ENCODE measurements around the gene CHRNA7. TPM values are rescaled to one million over a fixed set of nuclear protein-coding genes. Genes with fewer than 3 reads are reported as not detected.
A peak's percentile ranks its signal among the peaks of the same experiment; 100 is the strongest.

Gene CHRNA7
- total RNA-seq = under 1 TPM; 0.43 to 0.44 TPM

- Mint-ChIP-seq H3K27me3 (peaks cover 82% of the 10 kb centered on the region), H3K9me3 (no peaks in the 10 kb centered on the region), H3K27ac (no peak within 1 kb of the TSS), H3K4me3 (peak within 1 kb of the TSS; percentile 50), H3K36me3 (no peaks in the 10 kb centered on the region), H3K4me1 (peaks cover 3% of the 10 kb centered on the region)
- DNase-seq = peak; percentile 38
- POLR2A ChIA-PET = no interaction called here
- ATAC-seq (ENCODE audit: low read depth) = peak; percentile 72
Measured at GRCh38 chr15:32029862-32030781, at the start of gene CHRNA7. CHRNA7 (plus strand) TSS chr15:32030515; CDS start chr15:32030595, 80 bp downstream.

GRCh38 chr15:31985607-31986006 is 44.7 kb upstream of the CHRNA7 start:
- Mint-ChIP-seq H3K9me3 (no peaks in the 10 kb centered on the region), H3K27ac (no peak overlapping the region), H3K4me1 (peaks cover 6% of the 10 kb centered on the region), H3K36me3 (no peaks in the 10 kb centered on the region), H3K4me3 (peak overlapping the region; percentile 5), H3K27me3 (peaks cover 7% of the 10 kb centered on the region)
- DNase-seq (no peak), ATAC-seq (ENCODE audit: low read depth) (no peak)
- POLR2A ChIA-PET = no interaction called here

DNA sequence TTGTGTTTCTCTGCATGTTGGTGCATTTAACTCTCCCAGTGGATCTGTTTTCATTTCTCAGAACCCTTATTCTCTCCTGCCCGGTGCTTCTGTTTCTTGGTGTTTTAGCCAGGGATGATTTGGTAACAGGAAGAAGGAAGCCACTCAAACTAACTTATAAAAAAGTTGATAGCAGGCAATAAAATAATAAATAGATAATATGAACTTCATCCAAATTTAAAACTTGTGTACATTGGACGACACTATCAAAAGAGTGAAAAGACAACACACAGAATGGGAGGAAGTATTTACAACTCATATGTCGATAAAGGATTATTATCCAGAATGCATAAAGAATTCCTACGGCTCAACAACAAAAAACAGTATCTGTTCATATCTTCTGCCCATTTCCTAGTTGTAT is 37.3 kb upstream of the CHRNA7 start:
- ATAC-seq (ENCODE audit: low read depth) = no peak
- no peaks in the 10 kb centered on the region for H3K36me3 Mint-ChIP-seq
- POLR2A ChIA-PET = no interaction called here
- no peaks in the 10 kb centered on the region for H3K4me1 Mint-ChIP-seq
- H3K27me3 Mint-ChIP-seq = peaks cover 13% of the 10 kb centered on the region
- no peak for DNase-seq
- H3K4me3 Mint-ChIP-seq = no peak overlapping the region
- H3K27ac Mint-ChIP-seq = no peak overlapping the region
- H3K9me3 Mint-ChIP-seq = no peaks in the 10 kb centered on the region

DNA sequence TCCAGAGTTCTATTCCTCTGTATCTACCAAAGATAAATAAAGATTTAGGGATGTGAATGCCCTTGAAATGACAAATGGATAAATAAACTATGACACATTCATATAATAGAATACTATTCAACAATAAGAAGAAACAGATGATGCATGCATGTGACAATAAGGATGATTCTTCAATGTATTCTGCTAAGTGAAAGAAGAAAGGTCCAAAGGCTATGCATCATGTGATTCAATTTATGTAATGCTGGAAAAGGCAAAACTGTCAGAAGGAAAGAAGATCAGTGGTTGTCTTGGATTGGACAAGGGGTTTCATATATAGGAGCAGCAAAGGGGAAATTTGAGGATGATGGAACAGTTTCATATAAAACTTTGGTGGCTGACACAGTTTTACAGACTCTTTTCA is 32.6 kb upstream of the CHRNA7 start:
- POLR2A ChIA-PET = no interaction called here
- DNase-seq (no peak), ATAC-seq (ENCODE audit: low read depth) (no peak)
- Mint-ChIP-seq H3K4me1 (no peaks in the 10 kb centered on the region), H3K4me3 (no peak overlapping the region), H3K36me3 (no peaks in the 10 kb centered on the region), H3K9me3 (no peaks in the 10 kb centered on the region), H3K27me3 (peaks cover 16% of the 10 kb centered on the region), H3K27ac (no peak overlapping the region)

DNA sequence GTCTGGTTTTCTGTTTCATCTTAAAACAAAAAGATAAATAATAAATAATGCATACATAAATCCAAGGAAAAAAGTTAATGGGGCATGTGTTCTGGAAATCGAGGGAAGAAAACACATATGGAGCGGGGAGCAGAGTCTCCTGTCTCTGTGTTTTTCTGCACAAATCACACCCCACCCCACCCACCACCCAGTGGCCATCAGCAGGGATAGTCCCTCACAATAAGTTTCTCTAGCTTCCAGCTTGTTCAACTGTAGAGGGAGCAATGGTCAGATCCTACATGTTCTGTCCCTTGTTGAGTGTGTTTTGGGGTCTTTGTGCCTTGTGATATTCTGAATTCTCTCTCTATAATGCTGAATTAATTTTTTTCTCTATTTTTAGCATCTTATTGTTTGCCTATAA is 26.8 kb upstream of the CHRNA7 start:
- POLR2A ChIA-PET = no interaction called here
- Mint-ChIP-seq H3K9me3 (no peaks in the 10 kb centered on the region), H3K4me3 (no peak overlapping the region), H3K27me3 (peaks cover 11% of the 10 kb centered on the region), H3K27ac (no peak overlapping the region), H3K4me1 (no peaks in the 10 kb centered on the region), H3K36me3 (no peaks in the 10 kb centered on the region)
- DNase-seq (no peak), ATAC-seq (ENCODE audit: low read depth) (no peak)

- Mint-ChIP-seq H3K9me3 (no peaks in the 10 kb centered on the region), H3K27ac (no peak overlapping the region), H3K4me1 (no peaks in the 10 kb centered on the region), H3K4me3 (no peak overlapping the region), H3K36me3 (no peaks in the 10 kb centered on the region), H3K27me3 (peaks cover 11% of the 10 kb centered on the region)
- no peak for DNase-seq
- no peak for ATAC-seq (ENCODE audit: low read depth)
- POLR2A ChIA-PET = no interaction called here
Measured at GRCh38 chr15:32004249-32004648, 26.1 kb upstream of the CHRNA7 start.

DNA sequence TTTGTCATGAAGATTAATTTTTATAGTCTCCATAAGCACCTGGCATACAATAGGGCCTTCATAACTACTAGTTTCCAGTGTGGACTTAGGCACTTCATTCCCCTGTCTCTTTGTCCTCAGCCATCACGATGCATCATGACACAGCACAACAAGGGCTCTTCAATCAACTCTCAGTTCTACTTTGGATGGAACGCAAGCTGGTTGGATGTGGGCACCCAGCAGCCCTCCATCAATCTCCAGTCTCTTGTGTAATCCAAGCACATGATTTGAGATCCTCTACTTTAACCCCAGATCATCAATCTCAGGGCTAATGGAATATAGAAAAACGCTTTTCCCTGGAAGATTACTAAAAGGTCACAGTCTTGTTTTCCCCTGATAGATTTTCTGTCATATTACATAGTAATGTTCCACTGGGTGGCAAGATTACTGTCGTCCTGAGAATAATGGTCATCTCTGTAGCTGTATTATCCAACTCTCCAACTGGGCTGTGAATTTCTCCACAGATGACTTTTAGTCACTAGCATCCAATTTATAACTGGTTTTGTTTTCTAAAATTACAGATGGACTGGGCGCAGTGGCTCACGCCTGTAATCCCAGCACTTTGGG is 22.9 kb upstream of the CHRNA7 start:
- no peak for DNase-seq
- no peak for ATAC-seq (ENCODE audit: low read depth)
- Mint-ChIP-seq H3K36me3 (no peaks in the 10 kb centered on the region), H3K27me3 (peaks cover 15% of the 10 kb centered on the region), H3K4me3 (no peak overlapping the region), H3K4me1 (no peaks in the 10 kb centered on the region), H3K27ac (no peak overlapping the region), H3K9me3 (peaks cover 1% of the 10 kb centered on the region)
- POLR2A ChIA-PET = interaction anchor here (0.7 kb wide), 1 partner anchor 68 kb away, joined by 3 read pairs; no protein-coding TSS in a partner anchor

DNA sequence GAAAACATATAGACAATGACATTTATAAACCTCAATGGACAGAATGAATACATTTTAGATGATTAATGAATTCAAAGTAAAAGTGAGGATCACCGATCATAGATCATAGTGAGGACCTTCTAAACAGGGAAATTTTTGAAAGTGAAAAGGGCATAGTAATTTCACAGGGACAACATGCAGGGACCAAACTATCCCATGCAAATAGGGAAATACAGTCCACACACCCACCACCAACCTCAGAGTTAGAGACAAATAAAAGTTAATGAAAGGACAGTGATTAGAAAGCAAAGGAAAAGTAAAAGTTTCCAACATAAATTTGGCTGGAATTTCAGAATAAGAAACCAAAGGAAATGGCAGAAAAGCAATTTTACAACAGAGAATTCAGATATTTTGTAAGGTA is 15.4 kb upstream of the CHRNA7 start:
- no peaks in the 10 kb centered on the region for H3K36me3 Mint-ChIP-seq
- no peak overlapping the region for H3K4me3 Mint-ChIP-seq
- POLR2A ChIA-PET = no interaction called here
- no peak overlapping the region for H3K27ac Mint-ChIP-seq
- peaks cover 17% of the 10 kb centered on the region for H3K27me3 Mint-ChIP-seq
- peaks cover 9% of the 10 kb centered on the region for H3K9me3 Mint-ChIP-seq
- H3K4me1 Mint-ChIP-seq = no peaks in the 10 kb centered on the region
- DNase-seq = no peak
- no peak for ATAC-seq (ENCODE audit: low read depth)

DNA sequence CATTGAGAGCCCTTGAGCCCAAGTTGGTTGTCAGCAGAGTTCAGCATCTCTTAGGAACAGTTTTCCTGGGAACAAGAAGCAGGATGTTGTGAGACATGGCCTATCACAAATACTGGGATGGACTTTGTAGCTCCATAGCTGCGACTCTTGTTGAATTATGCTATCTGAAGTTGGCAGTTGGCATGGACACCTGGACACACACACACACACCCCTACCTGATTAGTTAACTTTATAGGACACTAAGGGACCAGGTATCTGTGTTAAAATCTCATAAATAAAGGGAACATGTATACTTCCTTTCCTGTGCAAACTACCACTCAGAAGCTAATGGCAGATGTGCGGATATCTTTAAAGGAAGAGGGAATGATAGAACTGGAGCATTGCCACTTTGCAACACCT is 10.2 kb upstream of the CHRNA7 start:
- peaks cover 16% of the 10 kb centered on the region for H3K27me3 Mint-ChIP-seq
- DNase-seq = no peak
- POLR2A ChIA-PET = no interaction called here

DNA sequence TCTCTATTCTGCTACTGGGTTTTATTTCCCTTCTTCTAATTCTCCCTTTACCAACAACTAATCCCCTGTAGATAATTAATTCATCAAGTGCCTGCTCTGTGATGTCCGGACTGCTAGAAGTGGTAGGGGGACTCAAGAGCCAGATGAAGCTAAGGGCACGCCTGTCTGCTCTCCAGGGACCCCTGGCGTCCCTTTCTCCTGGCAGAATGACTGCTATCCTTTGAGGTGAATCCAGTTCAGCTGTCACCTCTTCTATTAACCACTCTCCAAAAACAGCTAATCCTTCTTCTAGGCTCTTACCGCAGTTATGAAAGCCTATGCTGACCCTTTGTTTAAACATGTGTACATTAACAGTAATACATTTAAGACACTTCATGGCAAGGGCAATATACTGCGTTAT is 1.4 kb upstream of the CHRNA7 start:
- no peak overlapping the region for H3K4me3 Mint-ChIP-seq
- peaks cover 73% of the 10 kb centered on the region for H3K27me3 Mint-ChIP-seq
- no peak for ATAC-seq (ENCODE audit: low read depth)
- H3K36me3 Mint-ChIP-seq = no peaks in the 10 kb centered on the region
- no peaks in the 10 kb centered on the region for H3K9me3 Mint-ChIP-seq
- H3K27ac Mint-ChIP-seq = no peak overlapping the region
- DNase-seq = no peak
- H3K4me1 Mint-ChIP-seq = peaks cover 3% of the 10 kb centered on the region
- POLR2A ChIA-PET = no interaction called here

More for the DNA sequence above, 10.2 kb upstream of the CHRNA7 start:
- H3K27ac Mint-ChIP-seq = no peak overlapping the region
- no peak for ATAC-seq (ENCODE audit: low read depth)
- no peaks in the 10 kb centered on the region for H3K4me1 Mint-ChIP-seq
- no peaks in the 10 kb centered on the region for H3K9me3 Mint-ChIP-seq
- no peaks in the 10 kb centered on the region for H3K36me3 Mint-ChIP-seq
- no peak overlapping the region for H3K4me3 Mint-ChIP-seq

- POLR2A ChIA-PET = no interaction called here
- H3K27me3 Mint-ChIP-seq = peaks cover 76% of the 10 kb centered on the region
- DNase-seq = no peak
- no peak overlapping the region for H3K27ac Mint-ChIP-seq
- peak overlapping the region; percentile 50 for H3K4me3 Mint-ChIP-seq
- H3K9me3 Mint-ChIP-seq = no peaks in the 10 kb centered on the region
- H3K4me1 Mint-ChIP-seq = peaks cover 3% of the 10 kb centered on the region
- no peaks in the 10 kb centered on the region for H3K36me3 Mint-ChIP-seq
- no peak for ATAC-seq (ENCODE audit: low read depth)
Measured at GRCh38 chr15:32029409-32029861, 880 bp upstream of the CHRNA7 start.

DNA sequence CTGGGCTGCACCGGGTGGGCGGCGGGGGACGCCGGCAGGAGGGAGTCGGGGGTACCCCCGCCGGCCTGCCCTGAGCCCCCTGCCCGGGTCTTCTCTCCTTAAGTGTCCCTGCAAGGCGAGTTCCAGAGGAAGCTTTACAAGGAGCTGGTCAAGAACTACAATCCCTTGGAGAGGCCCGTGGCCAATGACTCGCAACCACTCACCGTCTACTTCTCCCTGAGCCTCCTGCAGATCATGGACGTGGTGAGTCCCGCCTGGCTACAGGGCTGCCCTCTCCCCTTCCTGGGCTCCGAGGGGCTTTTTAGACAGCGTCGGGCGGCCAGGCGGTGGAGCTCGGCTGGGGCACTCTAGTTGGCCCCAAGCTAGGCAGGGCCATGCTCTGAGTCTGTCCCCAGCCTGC is 480 bp downstream of the CHRNA7 start:
- H3K27me3 Mint-ChIP-seq = peaks cover 80% of the 10 kb centered on the region
- no peak for ATAC-seq (ENCODE audit: low read depth)

DNA sequence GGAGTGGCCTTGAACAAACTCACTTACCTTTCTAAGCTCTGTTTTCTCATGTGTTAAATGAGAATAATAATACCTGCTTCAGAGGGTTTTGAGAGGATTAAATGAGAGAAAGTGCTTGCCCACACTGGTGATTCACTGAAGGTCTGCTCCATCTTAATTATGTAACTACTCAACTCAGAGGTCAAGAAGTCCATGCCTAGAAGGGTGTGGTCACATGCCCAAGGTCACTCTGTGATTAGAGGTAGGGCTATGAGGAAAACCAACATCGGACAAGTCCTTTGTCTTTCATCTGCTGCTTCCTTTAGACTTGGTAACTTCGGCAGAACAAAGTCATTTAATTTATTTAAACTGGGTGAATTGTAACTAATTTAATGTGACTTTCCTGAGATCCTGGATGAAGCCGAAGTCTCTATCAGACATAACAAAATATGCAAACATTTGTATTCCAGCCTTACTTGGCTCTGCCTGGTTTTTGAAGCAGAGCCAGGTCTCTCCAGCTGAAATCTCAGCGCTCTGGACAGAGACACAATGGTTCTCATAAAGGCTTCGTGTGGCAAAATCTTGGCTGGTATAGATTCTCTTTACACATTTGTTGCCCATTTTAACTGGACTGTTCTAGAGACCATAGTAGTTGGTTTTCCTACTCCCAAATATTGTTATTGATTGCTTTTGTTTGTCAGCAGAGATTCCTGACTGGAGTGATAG is 3.0 kb downstream of the CHRNA7 start:
- Mint-ChIP-seq H3K36me3 (no peaks in the 10 kb centered on the region), H3K9me3 (no peaks in the 10 kb centered on the region), H3K27me3 (peaks cover 70% of the 10 kb centered on the region), H3K4me1 (peaks cover 3% of the 10 kb centered on the region), H3K27ac (no peak overlapping the region), H3K4me3 (no peak overlapping the region)
- POLR2A ChIA-PET = no interaction called here
- DNase-seq = no peak
- no peak for ATAC-seq (ENCODE audit: low read depth)

More for the DNA sequence above, 480 bp downstream of the CHRNA7 start:
- peaks cover 3% of the 10 kb centered on the region for H3K4me1 Mint-ChIP-seq
- DNase-seq = no peak
- no peaks in the 10 kb centered on the region for H3K36me3 Mint-ChIP-seq
- H3K4me3 Mint-ChIP-seq = peak overlapping the region; percentile 22
- H3K9me3 Mint-ChIP-seq = no peaks in the 10 kb centered on the region
- POLR2A ChIA-PET = no interaction called here
- no peak overlapping the region for H3K27ac Mint-ChIP-seq
